NCI-H2029 treated with DMSO at 0.1 percent for 48 hours (cell line): ENCODE results near the gene PRMT7.

Experiments used
- DNase-seq: peaks from one replicate; lab custom pipeline; 2025; lab: John Stamatoyannopoulos, UW

The PRMT7 gene

GRCh38 chr16:68310774-68311511 is at the start of gene PRMT7, which contains the start of gene SLC7A6OS:
Gene PRMT7, plus strand, starts transcription at chr16:68311019. Its CDS starts 4,961 bp downstream, at chr16:68315980.
Gene SLC7A6OS, minus strand, starts transcription at chr16:68310946. Its CDS starts 20 bp downstream, at chr16:68310926.
- DNase-seq = peak; percentile 34

- DNase-seq = no peak
Measured at GRCh38 chr16:68263559-68264127, 47.2 kb upstream of the PRMT7 start.

GRCh38 chr16:68264128-68265077 is 46.4 kb upstream of the PRMT7 start, which contains the start of gene SLC7A6:
Gene SLC7A6, plus strand, starts transcription at chr16:68264526. Its CDS starts 10,201 bp downstream, at chr16:68274727.
- DNase-seq = no peak

- no peak for DNase-seq
Measured at GRCh38 chr16:68265078-68265920, 45.5 kb upstream of the PRMT7 start.

GRCh38 chr16:68267612-68268405 is 43.0 kb upstream of the PRMT7 start:
- DNase-seq = no peak

- no peak for DNase-seq
Measured at GRCh38 chr16:68269793-68270192, 41.0 kb upstream of the PRMT7 start.

GRCh38 chr16:68270353-68270752 is 40.5 kb upstream of the PRMT7 start:
- no peak for DNase-seq

- DNase-seq = peak; percentile 29
Measured at GRCh38 chr16:68272507-68273209, 38.2 kb upstream of the PRMT7 start.

- DNase-seq = no peak
Measured at GRCh38 chr16:68273459-68273858, 37.4 kb upstream of the PRMT7 start.

GRCh38 chr16:68273896-68274295 is 36.9 kb upstream of the PRMT7 start:
- DNase-seq = no peak

GRCh38 chr16:68274441-68274840 is 36.4 kb upstream of the PRMT7 start:
- no peak for DNase-seq

- DNase-seq = no peak
Measured at GRCh38 chr16:68275611-68276191, 35.1 kb upstream of the PRMT7 start.

- no peak for DNase-seq
Measured at GRCh38 chr16:68276223-68276622, 34.6 kb upstream of the PRMT7 start.

- no peak for DNase-seq
Measured at GRCh38 chr16:68279726-68280558, 30.9 kb upstream of the PRMT7 start.

GRCh38 chr16:68281368-68282063 is 29.3 kb upstream of the PRMT7 start:
- no peak for DNase-seq

- DNase-seq = no peak
Measured at GRCh38 chr16:68282064-68282452, 28.8 kb upstream of the PRMT7 start.

GRCh38 chr16:68283346-68283745 is 27.5 kb upstream of the PRMT7 start:
- no peak for DNase-seq
